Measurements from ENCODE around the gene WNT8A. TPM values are rescaled to one million over a fixed set of nuclear protein-coding genes. Genes with fewer than 3 reads are reported as not detected.

The WNT8A gene
- total RNA-seq, 2 donors from 2014 or later, result not detected

DNA sequence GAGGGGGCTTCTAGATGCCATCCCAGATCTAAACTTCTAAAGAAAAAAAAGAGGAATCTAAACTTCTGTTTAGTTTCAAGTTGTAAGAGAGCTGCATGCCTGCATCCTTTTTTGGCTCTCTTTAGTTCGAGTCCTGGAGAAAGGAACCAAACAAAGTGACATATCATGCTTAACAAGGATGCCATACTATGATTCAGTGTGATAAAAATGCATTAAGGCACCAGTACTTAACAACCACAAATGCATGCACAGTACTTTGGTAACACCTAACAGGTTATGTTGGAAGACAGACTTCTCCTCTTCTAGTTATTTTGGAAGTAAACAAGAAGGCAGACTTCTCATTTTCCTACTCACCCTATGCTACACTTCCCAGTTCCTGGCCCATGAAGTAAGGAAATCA, 28.1 kb downstream of the WNT8A start:
- intact Hi-C loops (cut with DNase I), result no loop called here
- H3K9me3 ChIP-seq, result no peaks in the 10 kb centered on the region
- H3K36me3 ChIP-seq (replicated peaks in 1 of 2; ENCODE audit: insufficient read depth in 1 of 2, low read depth in 2 of 2), result no peaks in the 10 kb centered on the region
- ATAC-seq, result no peak
- 26 to 31% methylated on average over 1 of the region's 1 CpG for WGBS, 2 donors
- peaks cover 5% of the 10 kb centered on the region for H3K4me1 ChIP-seq
- DNase-seq, result no peak
- TF ChIP-seq, protein P1, sequence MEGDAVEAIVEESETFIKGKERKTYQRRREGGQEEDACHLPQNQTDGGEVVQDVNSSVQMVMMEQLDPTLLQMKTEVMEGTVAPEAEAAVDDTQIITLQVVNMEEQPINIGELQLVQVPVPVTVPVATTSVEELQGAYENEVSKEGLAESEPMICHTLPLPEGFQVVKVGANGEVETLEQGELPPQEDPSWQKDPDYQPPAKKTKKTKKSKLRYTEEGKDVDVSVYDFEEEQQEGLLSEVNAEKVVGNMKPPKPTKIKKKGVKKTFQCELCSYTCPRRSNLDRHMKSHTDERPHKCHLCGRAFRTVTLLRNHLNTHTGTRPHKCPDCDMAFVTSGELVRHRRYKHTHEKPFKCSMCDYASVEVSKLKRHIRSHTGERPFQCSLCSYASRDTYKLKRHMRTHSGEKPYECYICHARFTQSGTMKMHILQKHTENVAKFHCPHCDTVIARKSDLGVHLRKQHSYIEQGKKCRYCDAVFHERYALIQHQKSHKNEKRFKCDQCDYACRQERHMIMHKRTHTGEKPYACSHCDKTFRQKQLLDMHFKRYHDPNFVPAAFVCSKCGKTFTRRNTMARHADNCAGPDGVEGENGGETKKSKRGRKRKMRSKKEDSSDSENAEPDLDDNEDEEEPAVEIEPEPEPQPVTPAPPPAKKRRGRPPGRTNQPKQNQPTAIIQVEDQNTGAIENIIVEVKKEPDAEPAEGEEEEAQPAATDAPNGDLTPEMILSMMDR (IDR thresholded peaks at IDR 0.05), result no peak
- TF ChIP-seq POLR2A (IDR thresholded peaks at IDR 0.05), result no peak
- H3K4me3 ChIP-seq, result no peak overlapping the region
- H3K27ac ChIP-seq, result no peak overlapping the region
- no peaks in the 10 kb centered on the region for H3K27me3 ChIP-seq

GRCh38 chr5:138115254-138115653, 31.4 kb downstream of the WNT8A start:
- Histone ChIP-seq H3K27ac (no peak overlapping the region), H3K27me3 (no peaks in the 10 kb centered on the region), H3K4me3 (no peak overlapping the region), H3K36me3 (replicated peaks in 1 of 2; ENCODE audit: insufficient read depth in 1 of 2, low read depth in 2 of 2) (no peaks in the 10 kb centered on the region), H3K4me1 (no peaks in the 10 kb centered on the region), H3K9me3 (no peaks in the 10 kb centered on the region)
- no peak for DNase-seq
- ATAC-seq, result no peak
- intact Hi-C loops (cut with DNase I), result no loop called here
- TF ChIP-seq, protein P1 (IDR thresholded peaks at IDR 0.05), result no peak
- TF ChIP-seq POLR2A (IDR thresholded peaks at IDR 0.05), result no peak

DNA sequence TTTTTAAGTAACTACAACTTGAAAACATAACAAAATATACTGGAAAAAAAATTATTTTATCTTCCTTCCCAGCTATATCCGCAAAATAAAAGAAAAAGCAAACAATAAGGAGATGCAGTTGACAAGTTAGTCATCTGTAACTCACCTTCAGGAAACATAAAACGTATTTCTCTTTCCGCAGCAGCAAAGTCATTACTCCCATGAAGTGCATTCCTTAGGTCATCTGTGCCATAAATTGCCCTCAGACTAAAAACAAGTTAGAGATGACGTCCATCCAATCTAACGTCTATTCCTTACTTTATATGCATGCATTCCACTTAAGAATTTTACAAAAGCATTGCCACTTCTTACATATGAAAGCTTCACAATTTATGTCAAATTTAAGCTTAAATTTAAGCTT, 44.5 kb downstream of the WNT8A start:
- 61 to 63% methylated on average over 5 of the region's 5 CpGs for WGBS, 2 donors
- DNase-seq (no peak), ATAC-seq (no peak)
- TF ChIP-seq, protein P1 (IDR thresholded peaks at IDR 0.05), result no peak
- no peak for TF ChIP-seq POLR2A (IDR thresholded peaks at IDR 0.05)
- intact Hi-C loops (cut with DNase I), result no loop called here
- Histone ChIP-seq H3K9me3 (no peaks in the 10 kb centered on the region), H3K36me3 (replicated peaks in 1 of 2; ENCODE audit: insufficient read depth in 1 of 2, low read depth in 2 of 2) (no peaks in the 10 kb centered on the region), H3K4me3 (no peak overlapping the region), H3K27ac (no peak overlapping the region), H3K27me3 (no peaks in the 10 kb centered on the region), H3K4me1 (no peaks in the 10 kb centered on the region)

GRCh38 chr5:138129347-138129746, 45.5 kb downstream of the WNT8A start:
- intact Hi-C loops (cut with DNase I), result no loop called here
- DNase-seq (no peak), ATAC-seq (no peak)
- no peaks in the 10 kb centered on the region for H3K27me3 ChIP-seq
- H3K27ac ChIP-seq, result no peak overlapping the region
- no peak overlapping the region for H3K4me3 ChIP-seq
- 89 to 90% methylated on average over 6 of the region's 6 CpGs for WGBS, 2 donors
- H3K4me1 ChIP-seq, result no peaks in the 10 kb centered on the region
- no peaks in the 10 kb centered on the region for H3K36me3 ChIP-seq (replicated peaks in 1 of 2; ENCODE audit: insufficient read depth in 1 of 2, low read depth in 2 of 2)
- TF ChIP-seq, protein P1 (IDR thresholded peaks at IDR 0.05), result no peak
- no peak for TF ChIP-seq POLR2A (IDR thresholded peaks at IDR 0.05)
- H3K9me3 ChIP-seq, result no peaks in the 10 kb centered on the region

- no peak overlapping the region for H3K27ac ChIP-seq
- no peaks in the 10 kb centered on the region for H3K4me1 ChIP-seq
- DNase-seq (no peak), ATAC-seq (no peak)
- no peaks in the 10 kb centered on the region for H3K36me3 ChIP-seq (replicated peaks in 1 of 2; ENCODE audit: insufficient read depth in 1 of 2, low read depth in 2 of 2)
- WGBS, 2 donors, result 86 to 89% methylated on average over 7 of the region's 7 CpGs
- H3K9me3 ChIP-seq, result no peaks in the 10 kb centered on the region
- H3K27me3 ChIP-seq, result no peaks in the 10 kb centered on the region
- TF ChIP-seq POLR2A (IDR thresholded peaks at IDR 0.05), result no peak
- H3K4me3 ChIP-seq, result no peak overlapping the region
- intact Hi-C loops (cut with DNase I), result loop anchor here (5.0 kb wide), 1 partner anchor 355 kb away; no protein-coding TSS in a partner anchor
These were observed 48.7 kb downstream of the WNT8A start for GRCh38 chr5:138132543-138132942.
